GM19023 (cell line): ENCODE data around the gene IWS1.
"Not testable (repeated sequence)": the region's sequence is repeated elsewhere in the genome, so short reads cannot be mapped to it uniquely, and the experiment has no call there.

ENCODE experiments used
- ATAC-seq: cut with Tn5 transposase; IDR thresholded peaks from one replicate; pipeline ENCODE4 v1.9.1; 2021; ENCODE audit warnings: mild to moderate bottlenecking, moderate library complexity; ENCODE audit not compliant: unreplicated experiment

The IWS1 gene

GRCh38 chr2:127561371-127561770 is 35.1 kb upstream of the IWS1 start:
- ATAC-seq, result no peak

GRCh38 chr2:127560931-127561280 is 34.6 kb upstream of the IWS1 start:
- no peak for ATAC-seq

GRCh38 chr2:127560201-127560930 is 34.1 kb upstream of the IWS1 start:
- no peak for ATAC-seq

GRCh38 chr2:127559454-127559853 is 33.2 kb upstream of the IWS1 start:
- no peak for ATAC-seq

- no peak for ATAC-seq
These were observed 32.6 kb upstream of the IWS1 start for GRCh38 chr2:127558911-127559310.

- no peak for ATAC-seq
These were observed 26.6 kb upstream of the IWS1 start for GRCh38 chr2:127552846-127553245.

- no peak for ATAC-seq
These were observed 26.0 kb upstream of the IWS1 start for GRCh38 chr2:127552336-127552735.

- no peak for ATAC-seq
These were observed 25.1 kb upstream of the IWS1 start for GRCh38 chr2:127551221-127551930.

GRCh38 chr2:127546797-127547196 is 20.5 kb upstream of the IWS1 start:
- ATAC-seq, result no peak

GRCh38 chr2:127545796-127546195 is 19.5 kb upstream of the IWS1 start:
- no peak for ATAC-seq

- ATAC-seq, result no peak
These were observed 18.9 kb upstream of the IWS1 start for GRCh38 chr2:127545189-127545588.

GRCh38 chr2:127543013-127543501 is 16.8 kb upstream of the IWS1 start:
- not testable (repeated sequence) for ATAC-seq

- ATAC-seq, result no peak
These were observed 15.9 kb upstream of the IWS1 start for GRCh38 chr2:127542231-127542630.

GRCh38 chr2:127541809-127542208 is 15.5 kb upstream of the IWS1 start:
- no peak for ATAC-seq

- no peak for ATAC-seq
These were observed 11.4 kb upstream of the IWS1 start for GRCh38 chr2:127537644-127538043.

- ATAC-seq, result no peak
These were observed 10.6 kb upstream of the IWS1 start for GRCh38 chr2:127536707-127537541.

GRCh38 chr2:127535918-127536317 is 9.6 kb upstream of the IWS1 start:
- ATAC-seq, result no peak

- ATAC-seq, result no peak
These were observed 9.2 kb upstream of the IWS1 start, which contains the start of gene MYO7B for GRCh38 chr2:127535422-127535901. MYO7B (plus strand) TSS chr2:127535683; CDS start chr2:127559723, 24,040 bp downstream.

- ATAC-seq, result no peak
These were observed 6.0 kb upstream of the IWS1 start for GRCh38 chr2:127532296-127532695.

GRCh38 chr2:127531221-127531648 is 4.9 kb upstream of the IWS1 start:
- no peak for ATAC-seq
